SK-N-MC (cell line): ENCODE measurements around the gene ZC3H12A.

Experiments used
- EZH2 ChIP-seq: fragments of 200-600 bp; sonication (generic); IDR thresholded peaks from one replicate; pipeline ENCODE4 v1.6.1; 2017; ENCODE audit warnings: antibody characterized with exemption
- FOXP2 ChIP-seq: optimal IDR thresholded peaks from 2 replicates; pipeline ENCODE3; 2011; ENCODE audit warnings: mild to moderate bottlenecking, moderate library complexity; ENCODE audit not compliant: insufficient read depth; ENCODE audit errors: extremely low read length, control extremely low read depth
- POLR2AphosphoS5 ChIP-seq: IDR thresholded peaks from 2 replicates; pipeline ENCODE4 v1.6.1; 2012; ENCODE audit warnings: mild to moderate bottlenecking, low read depth, low read length, borderline replicate concordance

DNA sequence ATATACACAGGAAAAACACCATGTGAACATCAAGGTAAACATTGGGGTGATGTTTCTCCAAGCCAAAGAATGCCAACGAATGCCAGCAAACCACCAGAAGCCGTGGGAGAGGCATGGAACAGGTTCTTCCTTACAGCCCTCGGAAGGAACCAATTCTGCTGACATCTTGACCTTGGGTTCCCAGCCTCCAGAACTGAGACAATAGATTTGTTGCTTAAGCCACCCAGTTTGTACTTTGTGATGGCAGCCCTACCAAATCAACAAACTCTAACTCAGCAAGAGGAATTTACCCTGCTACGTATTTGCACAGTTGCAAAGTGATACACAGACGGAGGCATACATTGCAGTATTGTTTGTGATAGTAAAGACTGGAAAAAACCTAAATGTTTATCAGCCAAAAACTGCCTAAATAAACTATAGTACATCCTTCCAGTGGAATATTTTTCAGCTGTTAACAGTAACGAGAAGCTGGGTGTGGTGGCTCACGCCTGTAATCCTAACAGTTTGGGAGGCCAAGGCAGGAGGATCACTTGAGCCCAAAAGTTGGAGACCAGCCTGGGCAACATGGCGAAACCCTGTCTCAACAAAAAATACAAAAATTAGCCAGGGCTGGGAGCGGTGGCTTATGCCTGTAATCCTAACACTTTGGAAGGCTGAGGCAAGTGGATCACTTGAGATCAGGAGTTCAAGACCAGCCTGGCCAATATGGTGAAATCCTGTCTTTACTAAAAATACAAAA, 12.5 kb upstream of the ZC3H12A start:
- TF ChIP-seq POLR2AphosphoS5 (no peak), EZH2 (no peak), FOXP2 (no peak)
